HepG2 (cell line): ENCODE data around the gene SLC39A1. TPM values are rescaled to one million over a fixed set of nuclear protein-coding genes. Genes with fewer than 3 reads are reported as not detected.

ENCODE experiments used
- GLMP ChIP-seq: sonication (generic); formaldehyde crosslinking; IDR thresholded peaks from 2 replicates; pipeline ENCODE4 v1.9.0; 2021; ENCODE audit warnings: missing genetic modification reagents, mild to moderate bottlenecking, borderline replicate concordance
- NFYC ChIP-seq: IDR thresholded peaks from 2 replicates; pipeline ENCODE4 v1.6.1; 2016; ENCODE audit warnings: missing genetic modification reagents, missing compliant biosample characterization
- PITX1 ChIP-seq: sonication (generic); formaldehyde crosslinking; IDR thresholded peaks from 2 replicates; pipeline ENCODE4 v1.5.1; 2020; ENCODE audit warnings: mild to moderate bottlenecking, missing genetic modification reagents
- ZBTB40 ChIP-seq, 2 experiments: fragments of 450-650 bp in 1 of 2; sonication (generic) in 1 of 2; formaldehyde crosslinking in 1 of 2; IDR thresholded peaks; 2 replicates each; pipeline versions ENCODE4 v1.6.1 to v1.8.0; 2016 to 2022; ENCODE audit warnings: antibody characterized with exemption in 1 of 2, mild to moderate bottlenecking in 1 of 2, missing genetic modification reagents in 1 of 2
- ZNF512B ChIP-seq: sonication (generic); formaldehyde crosslinking; IDR thresholded peaks from 2 replicates; pipeline ENCODE4 v1.5.1; 2020; ENCODE audit warnings: missing genetic modification reagents, mild to moderate bottlenecking, borderline replicate concordance
- ZNF567 ChIP-seq: sonication (generic); formaldehyde crosslinking; IDR thresholded peaks from 2 replicates; pipeline ENCODE4 v1.8.1; 2023; ENCODE audit warnings: mild to moderate bottlenecking, missing genetic modification reagents, borderline replicate concordance
- ZNF577 ChIP-seq: sonication (generic); formaldehyde crosslinking; IDR thresholded peaks from 2 replicates; pipeline ENCODE4 v1.4.0; 2020; ENCODE audit warnings: mild to moderate bottlenecking, low read depth, missing genetic modification reagents, borderline replicate concordance
- ZNF597 ChIP-seq: sonication (generic); formaldehyde crosslinking; IDR thresholded peaks from 2 replicates; pipeline ENCODE4 v1.5.0; 2020; ENCODE audit warnings: missing genetic modification reagents
- ZNF841 ChIP-seq: sonication (generic); formaldehyde crosslinking; IDR thresholded peaks from 2 replicates; pipeline ENCODE4 v1.8.1; 2023; ENCODE audit warnings: missing genetic modification reagents, borderline replicate concordance
- polyA plus RNA-seq, 8 experiments: library from polyadenylated mRNA; depleted of rRNA in 3 of 8; stranded (reverse) in 7 of 8; unstranded in 1 of 8; fragments of >200 nt; fragmentation: Illumina TruSeq in 4 of 8; extraction: Trizol in 4 of 8; gene quantifications; 2 replicates each; pipeline versions ENCODE4 v1.2.1 to v1.2.3, GENCODE V29; 2011 to 2016; ENCODE audit warnings: low read depth in 4 of 8, missing spikeins in 1 of 8, mixed read lengths in 1 of 8; ENCODE audit not compliant: insufficient read depth in 1 of 8
- total RNA-seq, 5 experiments: library from RNA; depleted of rRNA; stranded (reverse); fragments of >200 nt; fragmentation: Illumina TruSeq; extraction: Trizol; gene quantifications; 2 replicates each; pipeline ENCODE4 v1.2.3, GENCODE V29; 2016; ENCODE audit warnings: low read depth in 1 of 5

The SLC39A1 gene
- total and polyA plus RNA-seq, 2 of the 13 experiments (the other 11 are each of a cell fraction or from before 2014, with no cell fraction given), result 71.2 to 78.4 TPM

GRCh38 chr1:153919876-153920852 lies 43.2 kb downstream of the SLC39A1 start (continued):
- TF ChIP-seq ZNF512B (CRISPR knock-in tag) (no peak), ZNF841 (CRISPR knock-in tag) (no peak), ZNF567 (CRISPR knock-in tag) (no peak), ZNF597 (CRISPR knock-in tag) (no peak), ZNF577 (CRISPR knock-in tag) (no peak), ZBTB40 (IDR thresholded peaks at IDR 0.05) (no peak), ZBTB40 (CRISPR knock-in tag; IDR thresholded peaks at IDR 0.05) (no peak), GLMP (no peak), NFYC (CRISPR knock-in tag) (no peak), PITX1 (no peak)
